HepG2 (cell line): ENCODE measurements around the gene WWTR1. TPM values are rescaled to one million over a fixed set of nuclear protein-coding genes. Genes with fewer than 3 reads are reported as not detected.

Experiments
- ATAC-seq: fragments of 200-7000 bp; cut with Tn5 transposase; 3 replicates; pipeline ENCODE4 v1.9.1; 2020; ENCODE audit warnings: mild to moderate bottlenecking, moderate library complexity
- BruUV-seq: library from RNA; stranded (reverse); fragments of 400-500 nt; replicated peaks from 2 replicates; lab custom pipeline; 2021; lab: Mats Ljungman, UMichigan
- CTCF ChIA-PET: fragments of 300-600 bp; formaldehyde crosslinking; extraction: SDS; loops from one replicate; lab custom pipeline; 2021; ENCODE audit warnings: low total read pairs, inconsistent platforms, low intra/inter-chr PET ratio; lab: Yijun Ruan, JAX
- POLR2A ChIA-PET: fragments of 350-600 bp; sonication (Branson Sonifier 250); formaldehyde crosslinking; loops from one replicate; lab custom pipeline; 2020; ENCODE audit warnings: antibody characterized with exemption, inconsistent platforms; lab: Yijun Ruan, JAX
- DNase-seq: peaks from one replicate; pipeline ENCODE4 v3.0.0-alpha.2; 2015; ENCODE audit warnings: low spot score
- FAIRE-seq: peaks from 3 replicates; lab custom pipeline; 2011; peaks lifted over from hg19 to GRCh38; lab: Jason Lieb, UNC
- H2AFZ ChIP-seq: one replicate; pipeline ENCODE4 v1.6.1; 2011; ENCODE audit warnings: low read length, inconsistent platforms
- H3K27ac ChIP-seq: fragments of 300-600 bp; 3 replicates; pipeline ENCODE4 v1.8.0; 2011; ENCODE audit warnings: mixed run types, mild to moderate bottlenecking, mixed read lengths, low read length, inconsistent platforms; ENCODE audit not compliant: insufficient read depth; ENCODE audit errors: extremely low read length
- H3K27me3 ChIP-seq, 2 experiments: fragments of 200-600 bp in 1 of 2; 2 replicates in 1 of 2; 3 replicates in 1 of 2; pipeline versions ENCODE4 v1.6.0 to v1.8.0; 2011; ENCODE audit warnings: low read length in 2 of 2, mild to moderate bottlenecking in 2 of 2, moderate library complexity in 2 of 2, inconsistent platforms in 1 of 2; ENCODE audit not compliant: insufficient read depth in 2 of 2, control insufficient read depth in 1 of 2
- H3K36me3 ChIP-seq, 2 experiments: fragments of 200-600 bp in 1 of 2; replicated peaks in 1 of 2; 2 replicates in 1 of 2; 3 replicates in 1 of 2; pipeline versions ENCODE4 v1.5.1 to v1.8.0; 2011; ENCODE audit warnings: low read length in 2 of 2, inconsistent platforms in 1 of 2; ENCODE audit not compliant: insufficient read depth in 2 of 2, control insufficient read depth in 1 of 2
- H3K4me1 ChIP-seq: 2 replicates; pipeline ENCODE4 v1.5.1; 2012; ENCODE audit warnings: low read length, inconsistent platforms; ENCODE audit not compliant: insufficient read depth
- H3K4me2 ChIP-seq: 2 replicates; pipeline ENCODE4 v1.6.0; 2011; ENCODE audit warnings: low read depth, low read length, inconsistent platforms
- H3K4me3 ChIP-seq, 3 experiments: fragments of 200-600 bp in 1 of 3; sonication (generic), shearing (Covaris generic) in 1 of 3; replicated peaks in 1 of 3; 2 replicates each; pipeline ENCODE4 v1.5.1; 2011 to 2016; ENCODE audit warnings: low read length in 3 of 3, inconsistent platforms in 2 of 3, low read depth in 2 of 3, mild to moderate bottlenecking in 2 of 3, control low read depth in 1 of 3, mixed read lengths in 1 of 3; ENCODE audit not compliant: insufficient read depth in 1 of 3
- H3K79me2 ChIP-seq: one replicate; pipeline ENCODE4 v1.6.1; 2011; ENCODE audit warnings: low read length, inconsistent platforms; ENCODE audit not compliant: insufficient read depth
- H3K9ac ChIP-seq: 2 replicates; pipeline ENCODE4 v1.6.0; 2011; ENCODE audit warnings: mild to moderate bottlenecking, low read depth, low read length, inconsistent platforms; ENCODE audit not compliant: insufficient read depth
- H3K9me3 ChIP-seq: 2 replicates; pipeline ENCODE4 v1.5.1; 2012; ENCODE audit warnings: mild to moderate bottlenecking, low read length
- H4K20me1 ChIP-seq: 2 replicates; pipeline ENCODE4 v1.6.0; 2011; ENCODE audit warnings: inconsistent platforms, mild to moderate bottlenecking, low read length, moderate library complexity; ENCODE audit not compliant: insufficient read depth
- AGO2 ChIP-seq: fragments of 200-400 bp; formaldehyde crosslinking; optimal IDR thresholded peaks from 2 replicates; pipeline ENCODE3; 2017; ENCODE audit warnings: mild to moderate bottlenecking, low read depth, low read length, moderate library complexity
- AKAP8 ChIP-seq: sonication (generic); formaldehyde crosslinking; IDR thresholded peaks from 2 replicates; pipeline ENCODE4 v1.5.1; 2020; ENCODE audit warnings: mild to moderate bottlenecking, missing genetic modification reagents
- BRD4 ChIP-seq: sonication (generic); formaldehyde crosslinking; IDR thresholded peaks from 2 replicates; pipeline ENCODE4 v1.4.0; 2020; ENCODE audit warnings: missing genetic modification reagents
- FOXK2 ChIP-seq: fragments of 450-650 bp; IDR thresholded peaks from 2 replicates; pipeline ENCODE4 v1.6.1; 2016
- GPN1 ChIP-seq: sonication (generic); formaldehyde crosslinking; IDR thresholded peaks from 2 replicates; pipeline ENCODE4 v1.5.1; 2020; ENCODE audit warnings: missing genetic modification reagents, borderline replicate concordance
- HDAC1 ChIP-seq: sonication (generic); formaldehyde crosslinking; IDR thresholded peaks from 2 replicates; pipeline ENCODE4 v1.5.1; 2020; ENCODE audit warnings: mild to moderate bottlenecking, missing genetic modification reagents
- ISL2 ChIP-seq: sonication (generic); formaldehyde crosslinking; IDR thresholded peaks from 2 replicates; pipeline ENCODE4 v1.5.0; 2020; ENCODE audit warnings: missing genetic modification reagents
- KLF9 ChIP-seq: IDR thresholded peaks from 2 replicates; pipeline ENCODE4 v1.6.1; 2016; ENCODE audit warnings: low read depth
- NFRKB ChIP-seq: fragments of 450-650 bp; IDR thresholded peaks from 2 replicates; pipeline ENCODE4 v1.6.1; 2017
- NR2C2 ChIP-seq: sonication (generic); formaldehyde crosslinking; IDR thresholded peaks from 2 replicates; pipeline ENCODE4 v1.4.0; 2020; ENCODE audit warnings: missing genetic modification reagents, mild to moderate bottlenecking, moderate library complexity, borderline replicate concordance
- RAD51 ChIP-seq: fragments of 450-650 bp; IDR thresholded peaks from 2 replicates; pipeline ENCODE4 v1.6.1; 2016; ENCODE audit warnings: borderline replicate concordance
- SPEN ChIP-seq: sonication (generic); formaldehyde crosslinking; IDR thresholded peaks from 2 replicates; pipeline ENCODE4 v1.5.1; 2020; ENCODE audit warnings: low read depth, mild to moderate bottlenecking, missing genetic modification reagents
- SRSF1 ChIP-seq: fragments of 200-400 bp; formaldehyde crosslinking; optimal IDR thresholded peaks from 2 replicates; pipeline ENCODE3; 2017; ENCODE audit warnings: mild to moderate bottlenecking, low read depth, low read length, moderate library complexity
- THAP11 ChIP-seq: IDR thresholded peaks from 2 replicates; pipeline ENCODE4 v1.6.1; 2016; ENCODE audit warnings: missing biosample characterization, missing genetic modification reagents
- ZFP82 ChIP-seq: sonication (generic); formaldehyde crosslinking; IDR thresholded peaks from 2 replicates; pipeline ENCODE4 v1.5.1; 2020; ENCODE audit warnings: mild to moderate bottlenecking, missing genetic modification reagents, borderline replicate concordance
- ZMAT5 ChIP-seq: sonication (generic); formaldehyde crosslinking; IDR thresholded peaks from 2 replicates; pipeline ENCODE4 v1.5.0; 2020; ENCODE audit warnings: mild to moderate bottlenecking, low read depth, missing genetic modification reagents, borderline replicate concordance
- ZNF3 ChIP-seq: IDR thresholded peaks from 2 replicates; pipeline ENCODE4 v1.7.0; 2017; ENCODE audit warnings: inconsistent platforms
- ZNF839 ChIP-seq: sonication (generic); formaldehyde crosslinking; IDR thresholded peaks from 2 replicates; pipeline ENCODE4 v1.4.0; 2020; ENCODE audit warnings: missing genetic modification reagents, mild to moderate bottlenecking, borderline replicate concordance
- WGBS: methylation state at CpG from one replicate; pipeline ENCODE4 v1.1.6; 2017; ENCODE audit warnings: low lambda C conversion rate; 5-methylcytosine and 5-hydroxymethylcytosine counted together
- in situ Hi-C: cut with HindIII; loops from 2 replicates; pipeline ENCODE4 v1.10.0; 2017; ENCODE audit warnings: low pct_unique_long_range_greater_than_20kb; ENCODE audit not compliant: extremely low pct_ligation_motif_present
- intact Hi-C: fragments of 100-400 bp; cut with micrococcal nuclease; formaldehyde crosslinking; loops from one replicate; pipeline ENCODE4 v1.10.0; 2022; ENCODE audit not compliant: unreplicated experiment
- polyA plus RNA-seq, 8 experiments: library from polyadenylated mRNA; depleted of rRNA in 3 of 8; stranded (reverse) in 7 of 8; unstranded in 1 of 8; fragments of >200 nt; fragmentation: Illumina TruSeq in 4 of 8; extraction: Trizol in 4 of 8; gene quantifications; 2 replicates each; pipeline versions ENCODE4 v1.2.1 to v1.2.3, GENCODE V29; 2011 to 2016; ENCODE audit warnings: low read depth in 4 of 8, missing spikeins in 1 of 8, mixed read lengths in 1 of 8; ENCODE audit not compliant: insufficient read depth in 1 of 8
- total RNA-seq, 5 experiments: library from RNA; depleted of rRNA; stranded (reverse); fragments of >200 nt; fragmentation: Illumina TruSeq; extraction: Trizol; gene quantifications; 2 replicates each; pipeline ENCODE4 v1.2.3, GENCODE V29; 2016; ENCODE audit warnings: low read depth in 1 of 5
- TF ChIP-seq, protein P1 (sequence below): sonication (generic); formaldehyde crosslinking; IDR thresholded peaks from 2 replicates; pipeline ENCODE4 v1.8.1; 2023; ENCODE audit warnings: missing genetic modification reagents, inconsistent platforms, borderline replicate concordance
- TF ChIP-seq, protein P2 (sequence below): IDR thresholded peaks from 2 replicates; pipeline ENCODE4 v1.6.1; 2016; ENCODE audit warnings: missing genetic modification reagents, missing compliant biosample characterization

WWTR1 gene
- total and polyA plus RNA-seq, 2 of the 13 experiments (the other 11 are each of a cell fraction or from before 2014, with no cell fraction given) = 19.7 to 139 TPM

GRCh38 chr3:149529099-149529498 lies 128.7 kb downstream of the WWTR1 start (continued):
- TF ChIP-seq SPEN (no peak), ZNF839 (no peak), AGO2 (no peak), RAD51 (no peak), KLF9 (CRISPR knock-in tag) (no peak), ZMAT5 (no peak)
- TF ChIP-seq, all 625 proteins: peak for 0

- Histone ChIP-seq H3K9me3 (no peaks in the 10 kb centered on the region), H4K20me1 (peaks cover 32% of the 10 kb centered on the region), H3K4me1 (peaks cover 27% of the 10 kb centered on the region), H2AFZ (no peak overlapping the region), H3K4me2 (no peak overlapping the region), H3K36me3 (peaks cover 19 to 66% of the 10 kb centered on the region in 2 experiments), H3K79me2 (peaks cover 10% of the 10 kb centered on the region), H3K9ac (no peak overlapping the region), H3K27me3 (no peaks in the 10 kb centered on the region), H3K27ac (peak overlapping the region; percentile 3), H3K4me3 (no peak overlapping the region)
- BruUV-seq = no TSS peak
- intact Hi-C loops = no loop called here
- in situ Hi-C loops = loop anchor here (5.0 kb wide), 1 partner anchor 184 kb away; no protein-coding TSS in a partner anchor
- POLR2A ChIA-PET = no interaction called here
- 77% methylated on average over 4 of the region's 4 CpGs for WGBS
- FAIRE-seq = no peak
- CTCF ChIA-PET = no interaction called here
- no peak for DNase-seq
- no peak; the same call in 2 of the 3 replicates for ATAC-seq
- TF ChIP-seq HDAC1 (CRISPR knock-in tag) (0 out of 2 replicates have a peak, but pooled peaks have one; percentile 16), ISL2 (CRISPR knock-in tag) (no peak), NFRKB (no peak), BRD4 (CRISPR knock-in tag) (no peak), THAP11 (no peak), SRSF1 (no peak), AKAP8 (CRISPR knock-in tag) (no peak), GPN1 (no peak), NR2C2 (no peak), ZNF3 (CRISPR knock-in tag) (no peak), ZFP82 (CRISPR knock-in tag) (0 out of 2 replicates have a peak, but pooled peaks have one; percentile 28), FOXK2 (no peak)
- TF ChIP-seq, protein P1, sequence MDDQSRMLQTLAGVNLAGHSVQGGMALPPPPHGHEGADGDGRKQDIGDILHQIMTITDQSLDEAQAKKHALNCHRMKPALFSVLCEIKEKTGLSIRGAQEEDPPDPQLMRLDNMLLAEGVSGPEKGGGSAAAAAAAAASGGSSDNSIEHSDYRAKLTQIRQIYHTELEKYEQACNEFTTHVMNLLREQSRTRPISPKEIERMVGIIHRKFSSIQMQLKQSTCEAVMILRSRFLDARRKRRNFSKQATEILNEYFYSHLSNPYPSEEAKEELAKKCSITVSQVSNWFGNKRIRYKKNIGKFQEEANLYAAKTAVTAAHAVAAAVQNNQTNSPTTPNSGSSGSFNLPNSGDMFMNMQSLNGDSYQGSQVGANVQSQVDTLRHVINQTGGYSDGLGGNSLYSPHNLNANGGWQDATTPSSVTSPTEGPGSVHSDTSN (CRISPR knock-in tag) = no peak
- TF ChIP-seq, protein P2, sequence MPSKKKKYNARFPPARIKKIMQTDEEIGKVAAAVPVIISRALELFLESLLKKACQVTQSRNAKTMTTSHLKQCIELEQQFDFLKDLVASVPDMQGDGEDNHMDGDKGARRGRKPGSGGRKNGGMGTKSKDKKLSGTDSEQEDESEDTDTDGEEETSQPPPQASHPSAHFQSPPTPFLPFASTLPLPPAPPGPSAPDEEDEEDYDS (CRISPR knock-in tag) = no peak
Measured at GRCh38 chr3:149528340-149528650, 129.5 kb downstream of the WWTR1 start.
